Measurements from ENCODE around the gene PREX1.

PREX1 gene

GRCh38 chr20:48738399-48739304 is 89.1 kb downstream of the PREX1 start:
- H3K27ac Mint-ChIP-seq: peak overlapping the region; percentile 4 to 70 (median 26)
- no peak for TF ChIP-seq CTCF (IDR thresholded peaks at IDR 0.05; ENCODE audit: unreplicated experiment in 3 of 3)
- peaks cover 25% of the 10 kb centered on the region for H3K4me1 Mint-ChIP-seq
- H3K9me3 Mint-ChIP-seq: no peaks in the 10 kb centered on the region
- H3K27me3 Mint-ChIP-seq (ENCODE audit: low read depth): peaks cover 3% of the 10 kb centered on the region
- peaks cover 11% of the 10 kb centered on the region for H3K36me3 Mint-ChIP-seq (ENCODE audit: low read depth)
- no peak overlapping the region for H3K4me3 Mint-ChIP-seq

GRCh38 chr20:48738094-48738398 is 89.8 kb downstream of the PREX1 start:
- Mint-ChIP-seq H3K4me3 (no peak overlapping the region), H3K27ac (peak overlapping the region; percentile 4 to 70 (median 26)), H3K36me3 (ENCODE audit: low read depth) (peaks cover 7% of the 10 kb centered on the region), H3K9me3 (no peaks in the 10 kb centered on the region), H3K27me3 (ENCODE audit: low read depth) (peaks cover 3% of the 10 kb centered on the region), H3K4me1 (peaks cover 25% of the 10 kb centered on the region)
- TF ChIP-seq CTCF (IDR thresholded peaks at IDR 0.05; ENCODE audit: unreplicated experiment in 3 of 3): no peak

GRCh38 chr20:48737434-48738093 is 90.2 kb downstream of the PREX1 start:
- peaks cover 3% of the 10 kb centered on the region for H3K27me3 Mint-ChIP-seq (ENCODE audit: low read depth)
- peaks cover 25% of the 10 kb centered on the region for H3K4me1 Mint-ChIP-seq
- H3K9me3 Mint-ChIP-seq: no peaks in the 10 kb centered on the region
- TF ChIP-seq CTCF (IDR thresholded peaks at IDR 0.05; ENCODE audit: unreplicated experiment in 3 of 3): no peak
- H3K27ac Mint-ChIP-seq: peak overlapping the region in 2 of 3 experiments; percentile 4 to 26
- H3K4me3 Mint-ChIP-seq: no peak overlapping the region
- peaks cover 7% of the 10 kb centered on the region for H3K36me3 Mint-ChIP-seq (ENCODE audit: low read depth)

GRCh38 chr20:48736636-48737035 is 91.2 kb downstream of the PREX1 start:
- H3K27me3 Mint-ChIP-seq (ENCODE audit: low read depth): peaks cover 3% of the 10 kb centered on the region
- no peak overlapping the region for H3K27ac Mint-ChIP-seq
- H3K36me3 Mint-ChIP-seq (ENCODE audit: low read depth): peaks cover 7% of the 10 kb centered on the region
- no peak for TF ChIP-seq CTCF (IDR thresholded peaks at IDR 0.05; ENCODE audit: unreplicated experiment in 3 of 3)
- H3K4me3 Mint-ChIP-seq: no peak overlapping the region
- peaks cover 33% of the 10 kb centered on the region for H3K4me1 Mint-ChIP-seq
- H3K9me3 Mint-ChIP-seq: no peaks in the 10 kb centered on the region

GRCh38 chr20:48736231-48736630 is 91.6 kb downstream of the PREX1 start:
- Mint-ChIP-seq H3K4me3 (no peak overlapping the region), H3K27me3 (ENCODE audit: low read depth) (peaks cover 3% of the 10 kb centered on the region), H3K4me1 (peaks cover 35% of the 10 kb centered on the region), H3K9me3 (no peaks in the 10 kb centered on the region), H3K27ac (no peak overlapping the region), H3K36me3 (ENCODE audit: low read depth) (peaks cover 7% of the 10 kb centered on the region)
- no peak for TF ChIP-seq CTCF (IDR thresholded peaks at IDR 0.05; ENCODE audit: unreplicated experiment in 3 of 3)
